HL-60 (cell line): ENCODE data around the gene CPS1.

Experiments used
- DNase-seq, 2 experiments: peaks; one replicate each; pipeline ENCODE4 v3.0.0-alpha.2; 2010 to 2020; ENCODE audit warnings: low read depth in 1 of 2, low spot score in 1 of 2
- H3K27ac ChIP-seq: fragments of 250-450 bp; sonication (Bioruptor Pico); replicated peaks from 2 replicates; pipeline ENCODE4 v1.5.1; 2020; ENCODE audit warnings: mild to moderate bottlenecking, moderate library complexity
- H3K27me3 ChIP-seq: fragments of 250-450 bp; sonication (Bioruptor Pico); 2 replicates; pipeline ENCODE4 v1.5.1; 2021; ENCODE audit warnings: mild to moderate bottlenecking, moderate library complexity; ENCODE audit not compliant: insufficient read depth, poor library complexity, severe bottlenecking
- H3K4me3 ChIP-seq: replicated peaks from 2 replicates; pipeline ENCODE4 v1.5.1; 2011; ENCODE audit warnings: mild to moderate bottlenecking, control low read depth, low read length; ENCODE audit not compliant: insufficient read depth
- GABPA ChIP-seq: IDR thresholded peaks from 2 replicates; pipeline ENCODE4 v1.6.1; 2012; ENCODE audit warnings: low read depth
- POLR2AphosphoS5 ChIP-seq: IDR thresholded peaks from 2 replicates; pipeline ENCODE4 v1.6.1; 2012; ENCODE audit warnings: low read depth
- REST ChIP-seq: IDR thresholded peaks from 2 replicates; pipeline ENCODE4 v1.6.1; 2012; ENCODE audit warnings: low read depth; ENCODE audit not compliant: insufficient replicate concordance
- SPI1 ChIP-seq: IDR thresholded peaks from 2 replicates; pipeline ENCODE4 v1.6.1; 2012; ENCODE audit warnings: low read depth, mild to moderate bottlenecking, borderline replicate concordance
- TF ChIP-seq, protein P1 (sequence below): IDR thresholded peaks from one replicate; pipeline ENCODE4 v1.5.1; 2011; ENCODE audit warnings: low read length, control low read depth, inconsistent platforms; ENCODE audit not compliant: insufficient read depth

The CPS1 gene

GRCh38 chr2:210519594-210519993, 36.8 kb upstream of the CPS1 start:
- H3K4me3 ChIP-seq: no peak overlapping the region
- H3K27ac ChIP-seq: no peak overlapping the region
- DNase-seq: no peak
- no peaks in the 10 kb centered on the region for H3K27me3 ChIP-seq
- TF ChIP-seq REST (no peak), GABPA (no peak), POLR2AphosphoS5 (no peak), SPI1 (no peak)
- TF ChIP-seq, protein P1, sequence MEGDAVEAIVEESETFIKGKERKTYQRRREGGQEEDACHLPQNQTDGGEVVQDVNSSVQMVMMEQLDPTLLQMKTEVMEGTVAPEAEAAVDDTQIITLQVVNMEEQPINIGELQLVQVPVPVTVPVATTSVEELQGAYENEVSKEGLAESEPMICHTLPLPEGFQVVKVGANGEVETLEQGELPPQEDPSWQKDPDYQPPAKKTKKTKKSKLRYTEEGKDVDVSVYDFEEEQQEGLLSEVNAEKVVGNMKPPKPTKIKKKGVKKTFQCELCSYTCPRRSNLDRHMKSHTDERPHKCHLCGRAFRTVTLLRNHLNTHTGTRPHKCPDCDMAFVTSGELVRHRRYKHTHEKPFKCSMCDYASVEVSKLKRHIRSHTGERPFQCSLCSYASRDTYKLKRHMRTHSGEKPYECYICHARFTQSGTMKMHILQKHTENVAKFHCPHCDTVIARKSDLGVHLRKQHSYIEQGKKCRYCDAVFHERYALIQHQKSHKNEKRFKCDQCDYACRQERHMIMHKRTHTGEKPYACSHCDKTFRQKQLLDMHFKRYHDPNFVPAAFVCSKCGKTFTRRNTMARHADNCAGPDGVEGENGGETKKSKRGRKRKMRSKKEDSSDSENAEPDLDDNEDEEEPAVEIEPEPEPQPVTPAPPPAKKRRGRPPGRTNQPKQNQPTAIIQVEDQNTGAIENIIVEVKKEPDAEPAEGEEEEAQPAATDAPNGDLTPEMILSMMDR: no peak

GRCh38 chr2:210522399-210522798, 34.0 kb upstream of the CPS1 start:
- no peak overlapping the region for H3K27ac ChIP-seq
- DNase-seq: no peak
- no peak overlapping the region for H3K4me3 ChIP-seq
- TF ChIP-seq, protein P1: no peak
- no peak for TF ChIP-seq REST
- TF ChIP-seq POLR2AphosphoS5: no peak
- no peak for TF ChIP-seq SPI1
- TF ChIP-seq GABPA: no peak
- H3K27me3 ChIP-seq: no peaks in the 10 kb centered on the region

DNA sequence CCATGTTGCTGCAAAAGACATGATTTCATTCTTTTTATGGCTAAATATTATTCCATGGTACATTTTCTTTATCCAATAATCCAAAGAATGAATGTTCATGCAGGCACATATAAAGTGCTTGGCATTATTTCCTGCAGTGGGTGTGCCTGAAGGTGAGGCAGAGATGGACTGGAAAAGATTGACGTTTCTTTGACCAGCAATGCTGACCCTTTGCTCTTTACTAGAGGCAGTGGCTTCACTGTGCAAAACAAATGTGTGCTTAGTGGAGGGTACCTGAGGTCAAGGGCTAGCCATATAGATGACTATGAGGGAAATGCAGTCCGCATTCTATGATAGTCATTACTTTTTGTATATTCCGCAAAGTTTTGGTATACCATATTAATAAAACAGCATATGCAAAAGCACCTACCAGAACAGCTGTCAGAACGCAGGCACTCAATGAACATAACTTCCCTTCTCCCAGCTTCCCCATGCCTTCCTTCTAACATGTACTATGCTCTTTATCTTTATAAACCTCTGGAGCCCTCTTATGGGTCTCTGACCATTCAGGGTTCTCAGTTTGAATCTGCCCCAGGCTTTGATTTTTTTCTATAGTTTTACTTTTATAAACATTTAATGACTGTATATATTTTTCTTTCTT, 32.6 kb upstream of the CPS1 start:
- Histone ChIP-seq H3K27ac (no peak overlapping the region), H3K4me3 (no peak overlapping the region), H3K27me3 (no peaks in the 10 kb centered on the region)
- no peak for DNase-seq
- no peak for TF ChIP-seq SPI1

DNA sequence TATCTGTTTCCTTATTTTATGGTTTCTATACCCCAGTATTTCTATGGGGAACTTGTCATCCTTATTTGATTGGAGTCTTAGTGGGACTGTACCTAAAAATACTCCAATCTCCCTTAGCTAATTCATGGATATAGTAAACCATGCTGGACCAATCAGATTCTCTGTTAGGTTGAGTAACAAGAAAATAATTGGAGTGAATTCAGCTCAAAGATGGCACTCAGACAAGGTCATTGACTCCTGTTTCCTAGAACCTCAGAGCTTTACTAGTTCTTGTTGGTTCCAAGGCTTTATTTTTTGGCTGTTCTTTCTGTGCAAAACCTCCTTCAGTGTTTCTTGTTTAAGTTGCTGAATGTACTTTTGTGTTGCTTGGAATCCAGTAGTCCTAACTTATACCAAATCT, 31.9 kb upstream of the CPS1 start:
- TF ChIP-seq SPI1: no peak
- TF ChIP-seq, protein P1: no peak
- Histone ChIP-seq H3K27me3 (no peaks in the 10 kb centered on the region), H3K27ac (no peak overlapping the region), H3K4me3 (no peak overlapping the region)
- DNase-seq: no peak
